Upper lobe of right lung (tissue), 1 donor: ENCODE measurements around the gene SERAC1. TPM values are rescaled to one million over a fixed set of nuclear protein-coding genes. Genes with fewer than 3 reads are reported as not detected.

Experiments used
- ATAC-seq: fragments of 200-7000 bp; cut with Tn5 transposase; one replicate; pipeline ENCODE4 v1.9.1; 2020; ENCODE audit warnings: mild to moderate bottlenecking, moderate library complexity
- DNase-seq: peaks from one replicate; pipeline ENCODE4 v3.0.0-alpha.2; 2020
- H3K27ac ChIP-seq: fragments of 200-600 bp; one replicate; pipeline ENCODE4 v1.8.0; 2022
- H3K27me3 ChIP-seq: fragments of 200-600 bp; one replicate; pipeline ENCODE4 v1.8.0; 2022; ENCODE audit warnings: mild to moderate bottlenecking
- H3K36me3 ChIP-seq: fragments of 200-600 bp; one replicate; pipeline ENCODE4 v1.8.0; 2022
- H3K4me1 ChIP-seq: fragments of 200-600 bp; one replicate; pipeline ENCODE4 v1.8.0; 2022
- H3K4me3 ChIP-seq: fragments of 200-600 bp; one replicate; pipeline ENCODE4 v1.8.0; 2022; ENCODE audit warnings: mild to moderate bottlenecking
- H3K9me3 ChIP-seq: fragments of 200-600 bp; one replicate; pipeline ENCODE4 v1.8.0; 2022
- CTCF ChIP-seq: fragments of 200-600 bp; IDR thresholded peaks from one replicate; pipeline ENCODE4 v1.8.0; 2022; ENCODE audit warnings: antibody characterized with exemption
- intact Hi-C: fragments of 100-400 bp; cut with DNase I; formaldehyde crosslinking; loops from one replicate; pipeline ENCODE4 v1.11.0; 2022
- total RNA-seq: library from RNA; stranded (reverse); fragmentation: NEBNext Ultra II Directional; extraction: Animal tissue kit (Norgen Biotek cat#: 25700); gene quantifications from one replicate; pipeline ENCODE4 v1.2.1, GENCODE V29; 2021
- donor health status: DM: no; HTN: yes; CAD: no; lungs with severe emphysema.

SERAC1 gene
- total RNA-seq, 1 donor from 2014 or later: 7.5 TPM

GRCh38 chr6:158206740-158207421, 38.8 kb upstream of the SERAC1 start:
- Histone ChIP-seq H3K27ac (no peak overlapping the region), H3K9me3 (no peaks in the 10 kb centered on the region), H3K27me3 (no peaks in the 10 kb centered on the region), H3K36me3 (no peaks in the 10 kb centered on the region), H3K4me1 (no peaks in the 10 kb centered on the region), H3K4me3 (no peak overlapping the region)
- DNase-seq (no peak), ATAC-seq (no peak)
- intact Hi-C loops: no loop called here
- no peak for TF ChIP-seq CTCF

GRCh38 chr6:158205169-158205944, 37.3 kb upstream of the SERAC1 start:
- Histone ChIP-seq H3K4me3 (no peak overlapping the region), H3K27me3 (no peaks in the 10 kb centered on the region), H3K27ac (no peak overlapping the region), H3K9me3 (no peaks in the 10 kb centered on the region), H3K36me3 (no peaks in the 10 kb centered on the region), H3K4me1 (no peaks in the 10 kb centered on the region)
- DNase-seq (no peak), ATAC-seq (peak; percentile 68)
- intact Hi-C loops: no loop called here
- TF ChIP-seq CTCF: peak; percentile 35

GRCh38 chr6:158198461-158198860, 30.4 kb upstream of the SERAC1 start:
- Histone ChIP-seq H3K9me3 (no peaks in the 10 kb centered on the region), H3K27ac (no peak overlapping the region), H3K36me3 (peaks cover 2% of the 10 kb centered on the region), H3K4me1 (no peaks in the 10 kb centered on the region), H3K4me3 (no peak overlapping the region), H3K27me3 (no peaks in the 10 kb centered on the region)
- intact Hi-C loops: no loop called here
- ATAC-seq (no peak), DNase-seq (no peak)
- TF ChIP-seq CTCF: no peak

- no peaks in the 10 kb centered on the region for H3K4me1 ChIP-seq
- intact Hi-C loops: no loop called here
- H3K27me3 ChIP-seq: no peaks in the 10 kb centered on the region
- no peak overlapping the region for H3K27ac ChIP-seq
- no peaks in the 10 kb centered on the region for H3K9me3 ChIP-seq
- no peak for DNase-seq
- no peak for TF ChIP-seq CTCF
- H3K4me3 ChIP-seq: no peak overlapping the region
- H3K36me3 ChIP-seq: peaks cover 20% of the 10 kb centered on the region
- ATAC-seq: no peak
Observed at GRCh38 chr6:158194487-158195280, 26.6 kb upstream of the SERAC1 start.

- no peak for DNase-seq
- ATAC-seq: no peak
Observed at GRCh38 chr6:158191761-158192160, 23.7 kb upstream of the SERAC1 start.

More at GRCh38 chr6:158191761-158192160, 23.7 kb upstream of the SERAC1 start:
- Histone ChIP-seq H3K27ac (no peak overlapping the region), H3K4me3 (no peak overlapping the region), H3K4me1 (no peaks in the 10 kb centered on the region), H3K36me3 (peaks cover 20% of the 10 kb centered on the region), H3K27me3 (no peaks in the 10 kb centered on the region), H3K9me3 (no peaks in the 10 kb centered on the region)
- no peak for TF ChIP-seq CTCF
- intact Hi-C loops: no loop called here
